Activated T-helper 1 cell treated with anti-CD3 and anti-CD28 coated beads, Interleukin-12 subunit alpha, Interleukin-12 subunit beta, Interleukin-2, Interleukin-4 antibody, amounts not matched to agents 30 ng/mL and 10 ng/mL and 1 ng/mL, durations not matched to agents 14 hours and 24 hours and 36 hours (primary cell): Measurements from ENCODE around the gene ADM. TPM values are rescaled to one million over a fixed set of nuclear protein-coding genes. Genes with fewer than 3 reads are reported as not detected.

Experiments
- DNase-seq: peaks from one replicate; pipeline ENCODE4 v3.0.0; 2021; ENCODE audit warnings: low spot score
- H3K27ac Mint-ChIP-seq: one replicate; pipeline ENCODE4 v1.8.0; 2021; ENCODE audit warnings: mild to moderate bottlenecking, mixed read lengths
- H3K27me3 Mint-ChIP-seq: one replicate; pipeline ENCODE4 v1.8.0; 2022; ENCODE audit warnings: mild to moderate bottlenecking, moderate library complexity, mixed read lengths; ENCODE audit not compliant: insufficient read depth
- H3K36me3 Mint-ChIP-seq: one replicate; pipeline ENCODE4 v1.8.0; 2021; ENCODE audit warnings: low read depth, mixed read lengths
- H3K4me1 Mint-ChIP-seq: one replicate; pipeline ENCODE4 v1.8.0; 2021; ENCODE audit warnings: low read depth, mixed read lengths
- H3K4me3 Mint-ChIP-seq: one replicate; pipeline ENCODE4 v1.8.0; 2021; ENCODE audit warnings: mild to moderate bottlenecking, moderate library complexity, mixed read lengths
- H3K9me3 Mint-ChIP-seq: one replicate; pipeline ENCODE4 v1.8.0; 2021; ENCODE audit warnings: mixed read lengths
- intact Hi-C: fragments of 100-400 bp; cut with micrococcal nuclease; formaldehyde crosslinking; loops from one replicate; pipeline ENCODE4 v1.15.1; 2024
- total RNA-seq: library from RNA; stranded (reverse); gene quantifications from 2 replicates; pipeline ENCODE4 v1.2.3, GENCODE V29; 2022

The ADM gene
- total RNA-seq, 1 donor from 2014 or later = 2.3 TPM

DNA sequence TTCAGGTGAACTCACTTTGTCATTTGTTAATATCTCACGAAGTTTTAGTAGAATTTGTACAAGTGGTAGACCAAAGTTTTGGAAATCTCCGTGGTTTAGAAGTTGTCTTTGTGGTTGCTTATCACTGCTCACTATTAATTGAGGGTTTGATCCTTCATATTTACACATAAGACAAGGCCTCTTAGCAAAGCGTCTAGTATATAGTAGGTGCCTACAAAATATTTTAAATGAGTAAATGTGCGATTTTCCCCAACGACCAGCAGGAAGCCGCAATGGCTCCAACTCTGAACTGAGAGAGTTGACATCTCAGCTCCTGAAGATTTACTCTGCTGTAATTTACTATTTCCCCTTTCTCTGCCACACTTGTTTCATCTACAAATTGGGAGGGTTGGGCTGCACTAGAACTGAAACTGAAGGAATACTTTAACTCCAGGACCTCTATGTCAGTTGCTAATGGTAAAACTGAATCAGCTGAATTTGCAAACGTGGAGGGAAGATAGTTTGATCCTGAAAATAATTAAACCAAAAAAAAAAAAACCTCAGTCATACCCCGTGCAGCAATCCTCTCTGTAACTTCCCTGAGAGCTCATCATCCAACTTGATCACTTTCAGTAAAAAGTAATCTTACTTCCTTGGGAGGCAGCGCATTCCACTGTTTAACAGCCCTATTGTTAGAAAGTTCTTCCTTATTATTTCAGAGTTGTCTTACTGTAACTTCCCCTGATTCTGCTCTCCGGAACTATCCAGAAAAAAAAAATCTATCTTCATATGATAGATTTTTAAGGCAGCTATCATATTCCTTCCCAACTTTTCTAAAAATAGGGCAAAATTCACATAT, 9.6 kb upstream of the ADM start:
- no peaks in the 10 kb centered on the region for H3K9me3 Mint-ChIP-seq
- H3K27me3 Mint-ChIP-seq = peaks cover 70% of the 10 kb centered on the region
- no peaks in the 10 kb centered on the region for H3K36me3 Mint-ChIP-seq
- peaks cover 40% of the 10 kb centered on the region for H3K4me1 Mint-ChIP-seq
- H3K27ac Mint-ChIP-seq = no peak overlapping the region
- intact Hi-C loops = loop anchor here (2.0 to 10.0 kb wide), 4 partner anchors 14 to 1290 kb away; partner anchors contain the start of genes AMPD3, NRIP3 and RNF141
- DNase-seq = no peak
- H3K4me3 Mint-ChIP-seq = peak overlapping the region; percentile 80

DNA sequence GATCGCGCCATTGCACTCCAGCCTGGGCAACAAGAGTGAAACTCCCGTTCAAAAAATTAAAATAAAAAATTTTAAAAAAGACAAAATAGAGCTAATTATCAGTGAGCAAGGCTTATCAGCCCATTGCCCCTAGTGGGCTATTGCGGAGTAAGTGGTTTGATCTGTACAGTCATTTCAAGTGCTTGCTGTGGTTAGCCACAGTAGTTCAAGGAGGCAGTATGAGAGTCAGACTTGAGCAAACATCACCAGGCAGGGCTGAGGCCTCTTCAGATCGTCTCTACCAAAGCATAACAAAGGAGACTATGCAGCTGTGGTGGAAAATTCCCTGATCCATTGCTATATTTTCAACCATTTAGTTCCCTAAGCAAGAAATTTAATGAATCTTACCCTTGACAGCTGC, 6.5 kb upstream of the ADM start:
- intact Hi-C loops = loop anchor here (1.0 to 10.0 kb wide), 4 partner anchors 9 to 1294 kb away; partner anchors contain the start of genes AMPD3, NRIP3 and RNF141
- Mint-ChIP-seq H3K27ac (no peak overlapping the region), H3K36me3 (no peaks in the 10 kb centered on the region), H3K4me1 (peaks cover 56% of the 10 kb centered on the region), H3K4me3 (no peak overlapping the region), H3K27me3 (peaks cover 67% of the 10 kb centered on the region), H3K9me3 (no peaks in the 10 kb centered on the region)
- peak; percentile 56 for DNase-seq

- H3K4me3 Mint-ChIP-seq = peak overlapping the region; percentile 53
- peaks cover 72% of the 10 kb centered on the region for H3K27me3 Mint-ChIP-seq
- no peak overlapping the region for H3K27ac Mint-ChIP-seq
- intact Hi-C loops = loop anchor here (5.0 to 10.0 kb wide), 6 partner anchors 505 to 1617 kb away; partner anchors contain the start of genes AKIP1, DENND5A, EIF4G2 and RPL27A
- H3K36me3 Mint-ChIP-seq = no peaks in the 10 kb centered on the region
- peaks cover 62% of the 10 kb centered on the region for H3K4me1 Mint-ChIP-seq
- DNase-seq = no peak
- H3K9me3 Mint-ChIP-seq = no peaks in the 10 kb centered on the region
Observed at GRCh38 chr11:10301656-10302358, 3.1 kb upstream of the ADM start.

DNA sequence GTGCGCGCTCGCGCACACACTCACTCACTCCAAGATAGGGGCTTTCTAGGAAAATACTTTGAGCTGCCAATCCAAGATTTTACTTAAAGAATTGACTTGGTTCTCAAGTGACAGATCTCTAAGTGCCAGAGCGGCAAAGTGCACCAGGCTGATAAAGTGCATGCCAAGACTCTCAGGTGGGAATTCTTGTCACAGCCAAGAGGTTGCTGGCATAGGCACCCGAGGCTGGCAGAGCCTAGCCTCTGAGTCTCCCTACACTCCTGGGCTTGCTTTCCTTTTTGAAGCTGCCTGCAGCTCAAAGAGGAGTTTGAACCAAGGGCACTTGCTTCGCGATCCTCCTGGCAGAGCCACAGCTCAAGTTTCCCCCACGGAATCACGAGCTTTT, 2.5 kb upstream of the ADM start:
- peaks cover 66% of the 10 kb centered on the region for H3K4me1 Mint-ChIP-seq
- no peaks in the 10 kb centered on the region for H3K9me3 Mint-ChIP-seq
- peak overlapping the region; percentile 97 for H3K4me3 Mint-ChIP-seq
- DNase-seq = no peak
- H3K27me3 Mint-ChIP-seq = peaks cover 71% of the 10 kb centered on the region
- intact Hi-C loops = loop anchor here (5.0 to 10.0 kb wide), 6 partner anchors 505 to 1618 kb away; partner anchors contain the start of genes AKIP1, DENND5A, EIF4G2 and RPL27A
- H3K27ac Mint-ChIP-seq = no peak overlapping the region
- H3K36me3 Mint-ChIP-seq = peaks cover 1% of the 10 kb centered on the region

- DNase-seq = peak; percentile 71
- H3K27me3 Mint-ChIP-seq = peaks cover 67% of the 10 kb centered on the region
- H3K27ac Mint-ChIP-seq = peak overlapping the region; percentile 82
- H3K4me3 Mint-ChIP-seq = peak overlapping the region; percentile 97
- H3K4me1 Mint-ChIP-seq = peaks cover 66% of the 10 kb centered on the region
- H3K36me3 Mint-ChIP-seq = peaks cover 1% of the 10 kb centered on the region
- intact Hi-C loops = loop anchor here (1.0 to 10.0 kb wide), 7 partner anchors 9 to 1618 kb away; partner anchors contain the start of genes AKIP1, DENND5A, EIF4G2 and RPL27A
- no peaks in the 10 kb centered on the region for H3K9me3 Mint-ChIP-seq
Observed at GRCh38 chr11:10302744-10303557, 1.9 kb upstream of the ADM start.

GRCh38 chr11:10303558-10304363, 1.1 kb upstream of the ADM start:
- DNase-seq = no peak
- H3K27me3 Mint-ChIP-seq = peaks cover 62% of the 10 kb centered on the region
- H3K4me3 Mint-ChIP-seq = peak overlapping the region; percentile 97
- H3K9me3 Mint-ChIP-seq = no peaks in the 10 kb centered on the region
- peaks cover 67% of the 10 kb centered on the region for H3K4me1 Mint-ChIP-seq
- intact Hi-C loops = loop anchor here (1.0 to 10.0 kb wide), 7 partner anchors 9 to 1619 kb away; partner anchors contain the start of genes AKIP1, DENND5A, EIF4G2 and RPL27A
- H3K27ac Mint-ChIP-seq = peak overlapping the region; percentile 15
- peaks cover 1% of the 10 kb centered on the region for H3K36me3 Mint-ChIP-seq

- Mint-ChIP-seq H3K9me3 (no peaks in the 10 kb centered on the region), H3K36me3 (peaks cover 3% of the 10 kb centered on the region), H3K4me1 (peaks cover 75% of the 10 kb centered on the region), H3K27me3 (peaks cover 61% of the 10 kb centered on the region), H3K27ac (peak overlapping the region; percentile 38), H3K4me3 (peak overlapping the region; percentile 77)
- no peak for DNase-seq
- intact Hi-C loops = loop anchor here (5.0 to 10.0 kb wide), 13 partner anchors 228 to 1621 kb away; partner anchors contain the start of genes AKIP1, DENND5A, RPL27A and SWAP70
Observed at GRCh38 chr11:10305262-10305963, 540 bp downstream of the ADM start.

- peaks cover 55% of the 10 kb centered on the region for H3K27me3 Mint-ChIP-seq
- peak overlapping the region; percentile 77 for H3K4me3 Mint-ChIP-seq
- DNase-seq = no peak
Observed at GRCh38 chr11:10305964-10306918, 1.4 kb downstream of the ADM start.

DNA sequence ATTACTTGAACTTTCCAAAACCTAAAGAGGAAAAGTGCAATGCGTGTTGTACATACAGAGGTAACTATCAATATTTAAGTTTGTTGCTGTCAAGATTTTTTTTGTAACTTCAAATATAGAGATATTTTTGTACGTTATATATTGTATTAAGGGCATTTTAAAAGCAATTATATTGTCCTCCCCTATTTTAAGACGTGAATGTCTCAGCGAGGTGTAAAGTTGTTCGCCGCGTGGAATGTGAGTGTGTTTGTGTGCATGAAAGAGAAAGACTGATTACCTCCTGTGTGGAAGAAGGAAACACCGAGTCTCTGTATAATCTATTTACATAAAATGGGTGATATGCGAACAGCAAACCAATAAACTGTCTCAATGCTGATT, 2.1 kb downstream of the ADM start:
- Mint-ChIP-seq H3K9me3 (no peaks in the 10 kb centered on the region), H3K27ac (peak overlapping the region; percentile 41), H3K4me1 (peaks cover 74% of the 10 kb centered on the region), H3K36me3 (peaks cover 5% of the 10 kb centered on the region), H3K4me3 (peak overlapping the region; percentile 77), H3K27me3 (peaks cover 49% of the 10 kb centered on the region)
- no peak for DNase-seq
- intact Hi-C loops = loop anchor here (1.0 to 10.0 kb wide), 17 partner anchors 9 to 1622 kb away; partner anchors contain the start of genes AKIP1, DENND5A, RPL27A and SWAP70

More at GRCh38 chr11:10305964-10306918, 1.4 kb downstream of the ADM start:
- intact Hi-C loops = loop anchor here (5.0 to 10.0 kb wide), 13 partner anchors 229 to 1621 kb away; partner anchors contain the start of genes AKIP1, DENND5A, RPL27A and SWAP70
- Mint-ChIP-seq H3K9me3 (no peaks in the 10 kb centered on the region), H3K4me1 (peaks cover 77% of the 10 kb centered on the region), H3K36me3 (peaks cover 5% of the 10 kb centered on the region), H3K27ac (peak overlapping the region; percentile 38)
